Measurements from ENCODE around the gene DTNA. TPM values are rescaled to one million over a fixed set of nuclear protein-coding genes. Genes with fewer than 3 reads are reported as not detected.

DTNA gene
- total RNA-seq, 1 donor from 2014 or later = 53.4 TPM

- DNase-seq (ENCODE audit: low spot score) = no peak
Observed at GRCh38 chr18:34858188-34858587, 148.1 kb downstream of the DTNA start.

GRCh38 chr18:34859496-34859895, 149.4 kb downstream of the DTNA start:
- no peak for DNase-seq (ENCODE audit: low spot score)

GRCh38 chr18:34862561-34862960, 152.5 kb downstream of the DTNA start:
- DNase-seq (ENCODE audit: low spot score) = no peak

GRCh38 chr18:34863702-34864101, 153.6 kb downstream of the DTNA start:
- no peak for DNase-seq (ENCODE audit: low spot score)

GRCh38 chr18:34864836-34865497, 154.9 kb downstream of the DTNA start:
- no peak for DNase-seq (ENCODE audit: low spot score)

GRCh38 chr18:34866310-34866709, 156.2 kb downstream of the DTNA start:
- DNase-seq (ENCODE audit: low spot score) = no peak

GRCh38 chr18:34866739-34867138, 156.6 kb downstream of the DTNA start:
- DNase-seq (ENCODE audit: low spot score) = no peak

GRCh38 chr18:34867520-34867919, 157.4 kb downstream of the DTNA start:
- DNase-seq (ENCODE audit: low spot score) = no peak

- no peak for DNase-seq (ENCODE audit: low spot score)
Observed at GRCh38 chr18:34870555-34871310, 160.6 kb downstream of the DTNA start.

GRCh38 chr18:34871435-34871834, 161.3 kb downstream of the DTNA start:
- no peak for DNase-seq (ENCODE audit: low spot score)

- DNase-seq (ENCODE audit: low spot score) = no peak
Observed at GRCh38 chr18:34872066-34872465, 162.0 kb downstream of the DTNA start.

GRCh38 chr18:34873986-34874580, 164.0 kb downstream of the DTNA start:
- DNase-seq (ENCODE audit: low spot score) = no peak

- DNase-seq (ENCODE audit: low spot score) = no peak
Observed at GRCh38 chr18:34875150-34875549, 165.1 kb downstream of the DTNA start.

- no peak for DNase-seq (ENCODE audit: low spot score)
Observed at GRCh38 chr18:34880403-34880802, 170.3 kb downstream of the DTNA start.

GRCh38 chr18:34880882-34881834, 171.1 kb downstream of the DTNA start:
- no peak for DNase-seq (ENCODE audit: low spot score)

- no peak for DNase-seq (ENCODE audit: low spot score)
Observed at GRCh38 chr18:34884436-34884835, 174.3 kb downstream of the DTNA start.

GRCh38 chr18:34886177-34886576, 176.1 kb downstream of the DTNA start:
- no peak for DNase-seq (ENCODE audit: low spot score)

GRCh38 chr18:34887881-34888580, 177.9 kb downstream of the DTNA start:
- DNase-seq (ENCODE audit: low spot score) = no peak

- DNase-seq (ENCODE audit: low spot score) = no peak
Observed at GRCh38 chr18:34890486-34891085, 180.5 kb downstream of the DTNA start.

- no peak for DNase-seq (ENCODE audit: low spot score)
Observed at GRCh38 chr18:34892379-34892778, 182.3 kb downstream of the DTNA start.

- DNase-seq (ENCODE audit: low spot score) = no peak
Observed at GRCh38 chr18:34893239-34893638, 183.1 kb downstream of the DTNA start.
